Panc1 (cell line): ENCODE results near the gene MEGF10.

Experiments
- POLR2AphosphoS5 ChIP-seq: IDR thresholded peaks from 2 replicates; pipeline ENCODE4 v1.6.1; 2012; ENCODE audit warnings: mild to moderate bottlenecking, low read depth, low read length, moderate library complexity
- TCF7L2 ChIP-seq: IDR thresholded peaks from 2 replicates; pipeline ENCODE4 v1.6.1; 2011; ENCODE audit warnings: mild to moderate bottlenecking, low read depth, low read length, inconsistent platforms
- TF ChIP-seq, protein P1 (sequence below): fragments of 450-650 bp; IDR thresholded peaks from 2 replicates; pipeline ENCODE4 v1.5.1; 2017; ENCODE audit warnings: mild to moderate bottlenecking

DNA sequence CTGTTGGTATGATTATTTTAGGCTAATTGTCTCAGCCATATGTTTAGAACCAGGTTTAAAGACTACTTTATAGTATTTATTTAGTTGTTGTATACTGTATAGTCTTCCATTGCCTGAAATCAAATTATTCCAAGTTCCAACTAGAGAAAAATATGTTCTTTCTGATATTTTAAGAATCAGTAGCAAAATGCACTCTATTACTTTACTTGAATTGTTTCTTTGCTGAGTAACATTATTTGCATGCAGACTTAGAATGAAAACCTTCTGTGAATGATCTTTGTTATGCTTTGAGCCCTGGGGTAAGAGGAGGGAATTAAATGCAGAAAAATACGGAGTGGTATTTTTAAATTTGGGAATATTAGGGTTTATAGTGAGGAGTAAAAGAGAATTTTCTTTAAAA is 47.9 kb downstream of the MEGF10 start:
- TF ChIP-seq, protein P1, sequence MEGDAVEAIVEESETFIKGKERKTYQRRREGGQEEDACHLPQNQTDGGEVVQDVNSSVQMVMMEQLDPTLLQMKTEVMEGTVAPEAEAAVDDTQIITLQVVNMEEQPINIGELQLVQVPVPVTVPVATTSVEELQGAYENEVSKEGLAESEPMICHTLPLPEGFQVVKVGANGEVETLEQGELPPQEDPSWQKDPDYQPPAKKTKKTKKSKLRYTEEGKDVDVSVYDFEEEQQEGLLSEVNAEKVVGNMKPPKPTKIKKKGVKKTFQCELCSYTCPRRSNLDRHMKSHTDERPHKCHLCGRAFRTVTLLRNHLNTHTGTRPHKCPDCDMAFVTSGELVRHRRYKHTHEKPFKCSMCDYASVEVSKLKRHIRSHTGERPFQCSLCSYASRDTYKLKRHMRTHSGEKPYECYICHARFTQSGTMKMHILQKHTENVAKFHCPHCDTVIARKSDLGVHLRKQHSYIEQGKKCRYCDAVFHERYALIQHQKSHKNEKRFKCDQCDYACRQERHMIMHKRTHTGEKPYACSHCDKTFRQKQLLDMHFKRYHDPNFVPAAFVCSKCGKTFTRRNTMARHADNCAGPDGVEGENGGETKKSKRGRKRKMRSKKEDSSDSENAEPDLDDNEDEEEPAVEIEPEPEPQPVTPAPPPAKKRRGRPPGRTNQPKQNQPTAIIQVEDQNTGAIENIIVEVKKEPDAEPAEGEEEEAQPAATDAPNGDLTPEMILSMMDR, result no peak
- TF ChIP-seq TCF7L2 (no peak), POLR2AphosphoS5 (no peak)
